Stromal cell of bone marrow (primary cell): Measurements from ENCODE around the gene IFNB1.

ENCODE experiments used
- DNase-seq: peaks from one replicate; pipeline ENCODE4 v3.0.0-alpha.2; 2012; ENCODE audit warnings: low read depth

Gene IFNB1

DNA sequence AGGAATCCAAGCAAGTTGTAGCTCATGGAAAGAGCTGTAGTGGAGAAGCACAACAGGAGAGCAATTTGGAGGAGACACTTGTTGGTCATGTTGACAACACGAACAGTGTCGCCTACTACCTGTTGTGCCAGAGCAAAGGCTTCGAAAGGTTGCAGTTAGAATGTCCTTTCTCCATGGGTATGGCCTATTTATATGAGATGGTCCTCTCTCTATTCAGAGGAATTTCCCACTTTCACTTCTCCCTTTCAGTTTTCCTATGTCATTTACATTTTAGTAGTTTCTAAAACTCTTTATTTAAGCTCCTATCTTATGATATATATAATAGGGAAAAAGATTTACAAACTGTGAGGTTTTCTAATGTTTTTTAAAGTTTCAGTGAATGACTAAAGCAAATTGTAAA is at the start of gene IFNB1:
TSS of gene IFNB1 (minus strand) at position 162 of the 400 bp plus-strand sequence. CDS start at position 89, 73 bp downstream.
- DNase-seq, result no peak

DNA sequence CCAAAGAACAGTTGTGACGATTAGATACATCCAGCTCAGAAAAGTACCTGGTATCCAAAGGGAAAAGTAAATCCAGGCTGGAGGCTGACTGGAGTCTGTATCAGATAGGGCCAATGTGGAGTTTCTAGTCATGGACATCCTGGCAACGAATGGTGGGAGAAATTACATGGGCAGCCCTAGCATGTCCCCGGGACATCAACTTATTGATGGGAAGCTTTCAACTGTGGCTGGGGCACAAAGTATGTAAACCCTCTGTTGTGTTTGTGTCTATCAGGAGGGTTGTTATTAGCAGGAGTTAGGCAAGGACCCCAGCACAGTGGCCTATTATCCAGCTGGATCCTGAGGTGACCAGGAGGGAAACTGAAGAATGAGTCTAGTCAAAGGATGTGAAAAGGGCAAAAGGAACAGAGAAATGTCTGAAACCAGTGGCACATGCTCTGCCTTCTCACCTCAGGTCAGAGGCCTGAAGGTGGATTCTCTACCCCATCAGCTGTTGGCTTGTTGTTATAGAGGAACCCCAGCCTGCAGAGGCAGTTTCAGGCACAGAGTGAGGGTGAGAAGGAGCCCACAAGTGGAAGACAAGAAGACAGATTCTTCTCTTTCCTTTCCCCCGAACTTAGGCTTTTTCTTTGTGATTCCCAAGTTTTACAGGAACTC is 44.0 kb upstream of the IFNB1 start:
- no peak for DNase-seq

DNA sequence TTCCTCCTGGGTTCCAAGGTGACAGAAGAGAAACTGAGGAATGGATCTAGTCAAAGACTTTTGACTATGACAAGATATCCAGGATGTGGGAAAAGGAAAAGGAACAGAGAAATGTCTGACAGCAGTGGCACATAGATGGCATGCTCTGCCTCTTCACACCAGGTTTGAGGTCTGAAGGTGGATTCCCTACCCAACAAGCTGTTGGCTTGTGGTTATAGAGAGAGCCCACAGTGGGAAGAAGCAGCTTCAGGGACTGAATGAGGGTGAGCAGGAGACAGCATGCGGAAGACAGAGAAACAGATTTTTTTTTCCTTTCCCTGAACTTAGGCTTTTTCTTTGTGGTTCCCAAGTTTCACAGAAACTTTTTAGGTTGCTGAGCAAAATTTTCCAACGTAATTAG is 43.3 kb upstream of the IFNB1 start:
- no peak for DNase-seq

DNA sequence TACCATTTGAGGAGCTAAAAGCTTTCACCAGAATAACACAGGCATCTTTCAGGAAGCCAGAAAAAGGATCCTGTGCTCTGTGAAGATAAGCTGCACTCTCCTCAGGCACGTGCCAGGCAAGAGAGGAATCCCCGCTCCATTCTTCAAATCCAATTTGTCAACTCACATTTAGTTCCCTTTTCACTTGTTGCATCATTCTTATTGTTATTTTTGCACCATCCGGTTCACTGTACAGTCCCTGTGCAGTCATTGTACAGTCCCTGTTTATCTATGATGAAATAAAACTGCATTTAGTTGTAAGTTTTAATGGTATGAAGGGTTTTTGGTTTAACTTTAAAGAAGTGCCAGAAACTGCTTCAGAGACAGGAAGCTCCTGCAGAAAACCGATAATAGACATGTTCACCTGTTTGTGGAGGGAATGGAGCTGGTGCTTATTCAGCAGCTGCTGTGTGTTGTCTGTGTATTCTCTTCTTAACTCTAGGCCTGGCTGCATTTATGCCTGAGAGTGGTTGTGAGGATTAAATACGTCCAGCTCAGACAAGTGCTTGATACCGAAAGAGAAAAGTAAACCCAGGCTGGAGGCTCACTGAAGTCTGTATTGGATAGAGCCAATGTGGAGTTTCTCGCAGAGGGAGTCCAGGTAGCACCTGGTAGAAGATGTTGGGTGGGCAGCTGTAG is 41.5 kb upstream of the IFNB1 start:
- DNase-seq, result no peak

DNA sequence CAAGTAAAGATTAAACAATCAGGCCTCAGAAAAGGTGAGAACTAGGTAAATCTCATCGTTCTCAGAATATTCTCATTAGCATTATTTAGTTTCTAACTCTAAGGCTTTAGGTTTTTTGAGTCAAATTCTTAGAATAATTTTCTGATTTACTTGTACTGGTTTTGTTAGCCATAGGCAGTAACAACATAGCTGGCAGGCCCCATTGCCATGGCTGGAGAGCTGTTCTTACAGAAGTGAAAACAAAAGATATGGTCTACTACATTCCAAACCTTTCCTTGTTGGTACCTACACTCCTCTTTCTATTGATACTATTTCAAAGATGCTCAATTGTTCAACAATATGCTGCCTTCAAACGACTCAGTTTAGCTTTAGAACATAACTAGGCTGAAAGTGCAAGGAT is 36.6 kb upstream of the IFNB1 start:
- DNase-seq, result no peak

DNA sequence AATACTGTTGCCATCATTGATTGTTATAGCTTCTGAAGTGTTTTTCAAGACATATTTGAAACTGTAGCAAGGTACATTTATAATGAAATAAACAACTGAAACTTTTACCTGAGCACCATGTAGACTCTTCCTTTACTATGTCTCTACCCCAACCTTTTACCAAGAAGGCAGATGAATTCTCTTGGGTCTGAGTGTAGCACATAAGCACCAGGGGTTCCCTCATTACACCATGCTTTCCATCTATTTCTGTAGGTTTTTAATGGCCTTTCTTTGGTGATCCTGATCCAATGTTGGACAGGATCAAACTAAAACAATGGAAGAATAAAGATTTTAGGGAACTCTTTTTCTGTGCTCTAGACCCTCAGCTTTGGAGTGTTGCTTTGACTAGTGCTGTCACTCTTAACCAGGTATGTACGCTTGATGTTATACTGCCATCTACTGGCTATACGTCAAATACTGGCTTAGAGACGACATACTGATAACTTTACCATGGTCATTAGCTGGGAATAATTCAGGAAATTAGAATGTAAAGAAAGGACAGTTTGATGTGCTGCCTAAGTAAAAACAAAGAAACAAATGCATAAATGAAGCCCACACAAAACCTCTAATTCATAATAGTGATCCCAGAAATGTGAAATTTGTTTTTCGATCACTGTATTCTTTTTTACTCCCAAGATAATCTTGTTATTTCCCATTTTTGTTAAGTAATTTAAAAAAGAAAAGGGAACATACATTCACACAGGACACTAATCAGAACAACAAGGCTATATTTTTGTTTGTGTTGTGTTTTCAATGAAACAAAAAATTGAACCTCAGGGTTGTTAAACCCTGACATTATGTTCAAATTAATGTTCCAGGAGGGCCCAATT is 33.2 kb upstream of the IFNB1 start:
- DNase-seq, result peak; percentile 59

DNA sequence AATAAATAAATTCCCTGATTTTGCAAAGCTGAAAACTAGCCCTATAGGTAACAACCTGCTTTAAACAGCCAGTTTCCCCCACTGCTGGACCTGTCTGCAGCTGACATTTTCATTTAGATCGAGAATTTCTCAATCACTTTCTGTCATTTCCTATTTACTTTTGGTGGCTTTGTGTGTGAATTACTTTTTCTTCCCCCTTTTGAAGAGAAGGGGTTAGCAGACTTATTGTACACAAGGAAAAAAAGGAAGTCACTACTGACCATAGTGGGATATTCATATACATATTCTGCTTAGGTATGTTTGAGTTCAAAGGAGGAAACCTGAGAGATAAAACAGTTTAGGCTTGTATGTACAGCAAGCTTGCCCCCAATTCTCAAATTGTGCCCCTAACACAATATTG is 27.0 kb upstream of the IFNB1 start:
- no peak for DNase-seq

DNA sequence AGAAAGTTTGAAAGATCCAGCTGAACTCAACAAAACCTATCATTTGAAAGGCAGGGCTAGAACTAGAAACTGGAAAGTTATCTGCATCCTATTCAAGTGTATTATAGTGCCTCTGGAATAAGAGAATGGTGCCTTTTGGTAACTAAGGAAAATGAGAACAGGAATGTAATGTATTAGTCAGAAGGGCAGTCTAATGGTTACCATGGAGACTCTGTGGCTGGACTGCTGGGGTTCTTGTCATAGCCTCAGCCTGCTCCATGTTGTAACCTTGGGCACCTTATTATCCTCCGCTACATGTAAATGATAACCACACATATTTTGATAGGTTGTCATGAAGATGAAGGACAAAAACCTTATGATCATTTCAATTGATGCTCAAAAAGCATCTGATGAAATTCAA is 24.6 kb upstream of the IFNB1 start:
- peak; percentile 23 for DNase-seq

DNA sequence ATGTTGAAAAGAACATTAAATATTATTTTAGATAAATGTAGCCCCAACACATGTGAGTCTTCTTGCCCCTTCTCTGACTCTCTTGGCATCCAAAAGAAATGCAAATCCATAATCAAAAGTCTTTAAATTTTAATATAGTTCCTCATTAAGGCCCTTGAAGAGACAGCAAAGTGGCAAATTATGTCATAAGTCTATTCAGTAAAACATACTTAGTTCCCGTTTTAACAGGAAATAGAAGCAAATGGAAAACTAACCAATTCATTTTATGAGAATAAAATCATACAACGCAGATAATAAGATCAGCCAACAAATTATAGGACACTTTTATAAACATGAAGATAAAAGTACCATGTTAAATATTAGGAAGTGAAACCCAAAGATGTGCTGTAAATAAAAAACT is 20.1 kb upstream of the IFNB1 start:
- DNase-seq, result no peak

DNA sequence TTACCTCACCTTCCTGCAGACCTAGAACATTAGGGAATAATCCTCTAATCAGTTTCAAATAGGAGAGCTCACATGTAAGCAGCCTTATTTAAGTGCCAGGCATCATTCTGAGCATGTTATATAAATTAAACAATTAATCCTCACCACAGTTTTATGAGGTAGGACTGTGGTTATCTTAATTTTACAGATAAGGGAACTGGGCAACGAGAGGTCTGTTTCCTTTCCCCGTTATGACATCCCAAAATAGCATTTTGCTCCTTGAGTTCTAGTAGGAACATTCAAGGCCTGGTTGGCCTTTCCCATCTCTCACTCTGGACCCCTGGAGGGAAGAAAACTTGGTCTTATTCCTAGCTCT is 19.1 kb upstream of the IFNB1 start:
- no peak for DNase-seq

DNA sequence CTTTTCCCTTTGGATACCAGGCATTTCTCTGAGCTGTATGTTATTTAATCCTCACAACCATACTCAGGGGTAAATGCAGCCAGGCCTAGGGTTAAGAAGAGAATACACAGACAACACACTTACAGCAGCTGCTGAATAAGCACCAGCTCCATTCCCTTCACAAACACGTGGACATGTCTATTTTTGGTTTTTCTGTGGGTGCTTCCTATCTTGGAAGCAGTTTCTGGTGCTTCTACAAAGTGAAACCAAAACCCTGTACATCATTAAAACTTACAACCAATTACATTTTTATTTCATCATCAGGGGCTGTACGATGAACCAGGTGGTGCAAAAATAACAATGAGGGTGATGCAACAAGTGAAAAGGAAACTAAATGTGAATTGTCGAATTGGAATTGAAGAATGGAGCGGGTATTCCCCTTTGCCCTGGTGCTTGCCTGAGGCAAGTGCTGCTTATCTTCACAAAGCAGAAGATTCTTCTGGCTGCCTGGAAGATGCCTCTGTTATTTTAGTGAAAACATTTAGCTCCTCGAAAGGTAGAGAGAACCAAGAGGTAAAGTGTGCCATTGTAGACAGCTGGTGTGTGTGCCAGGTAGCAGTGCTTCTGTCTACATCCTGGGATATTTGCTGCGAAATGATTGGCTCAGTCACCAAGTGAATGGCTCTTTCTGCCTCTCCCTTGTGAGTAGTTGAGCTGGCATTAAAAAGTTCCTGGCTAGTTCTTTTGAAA is 18.6 kb upstream of the IFNB1 start:
- peak; percentile 41 for DNase-seq

DNA sequence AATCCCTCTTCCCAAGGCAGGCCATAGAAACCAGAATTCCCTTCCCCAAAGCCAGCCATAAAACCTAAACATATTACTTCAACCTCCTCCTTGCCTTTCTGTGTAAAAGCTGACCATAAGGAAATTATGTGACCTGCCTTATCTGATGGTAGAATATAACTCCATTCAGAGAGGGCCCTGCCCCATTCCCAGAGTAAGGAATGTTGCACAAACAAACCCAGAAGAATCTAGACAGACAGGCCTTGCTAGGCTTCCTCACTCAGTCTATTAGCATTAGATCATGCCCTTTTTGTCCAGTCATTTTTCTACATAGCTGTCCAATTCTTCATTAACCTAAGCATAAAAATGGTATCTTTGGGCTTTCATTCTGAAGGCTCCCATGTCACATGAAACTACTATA is 17.8 kb upstream of the IFNB1 start:
- DNase-seq, result no peak

DNA sequence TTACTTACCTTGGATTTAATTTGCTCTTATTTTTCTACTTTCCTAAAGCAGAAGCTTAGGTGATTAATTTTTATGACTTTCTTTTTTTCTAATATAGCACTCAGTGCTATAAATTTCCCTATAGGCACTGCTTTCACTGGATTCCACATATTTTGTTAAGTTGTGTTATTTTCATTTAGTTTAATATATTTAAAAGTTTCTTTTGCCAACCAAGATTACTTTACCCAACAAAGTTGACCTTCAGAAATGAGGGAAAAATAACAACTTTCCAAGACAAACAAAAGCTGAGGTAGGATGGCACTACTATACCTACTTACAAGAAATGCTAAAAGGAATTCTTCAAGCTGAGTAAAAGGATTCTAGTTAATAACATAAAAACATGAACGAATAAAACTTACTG is 8.8 kb upstream of the IFNB1 start:
- no peak for DNase-seq

DNA sequence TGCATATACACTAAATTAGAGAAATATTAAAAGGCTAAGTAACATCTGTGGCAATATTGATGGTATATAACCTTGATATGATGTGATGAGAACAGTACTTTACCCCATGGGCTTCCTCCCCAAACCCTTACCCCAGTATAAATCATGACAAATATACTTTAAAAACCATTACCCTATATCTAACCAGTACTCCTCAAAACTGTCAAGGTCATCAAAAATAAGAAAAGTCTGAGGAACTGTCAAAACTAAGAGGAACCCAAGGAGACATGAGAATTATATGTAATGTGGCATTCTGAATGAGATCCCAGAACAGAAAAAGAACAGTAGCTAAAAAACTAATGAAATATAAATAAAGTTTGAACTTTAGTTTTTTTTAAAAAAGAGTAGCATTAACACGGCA is 7.3 kb upstream of the IFNB1 start:
- no peak for DNase-seq

DNA sequence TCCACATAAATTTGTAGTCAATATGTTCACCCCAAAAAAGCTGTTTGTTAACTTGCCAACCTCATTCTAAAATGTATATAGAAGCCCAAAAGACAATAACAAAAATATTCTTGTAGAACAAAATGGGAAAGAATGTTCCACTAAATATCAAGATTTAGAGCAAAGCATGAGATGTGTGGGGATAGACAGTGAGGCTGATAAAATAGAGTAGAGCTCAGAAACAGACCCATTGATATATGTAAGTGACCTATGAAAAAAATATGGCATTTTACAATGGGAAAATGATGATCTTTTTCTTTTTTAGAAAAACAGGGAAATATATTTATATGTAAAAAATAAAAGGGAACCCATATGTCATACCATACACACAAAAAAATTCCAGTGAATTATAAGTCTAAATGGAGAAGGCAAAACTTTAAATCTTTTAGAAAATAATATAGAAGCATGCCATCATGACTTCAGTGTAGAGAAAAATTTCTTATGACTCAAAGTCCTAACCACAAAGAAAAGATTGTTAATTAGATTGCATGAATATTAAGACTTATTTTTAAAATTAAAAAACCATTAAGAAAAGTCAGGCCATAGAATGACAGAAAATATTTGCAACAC is 6.6 kb upstream of the IFNB1 start:
- no peak for DNase-seq

DNA sequence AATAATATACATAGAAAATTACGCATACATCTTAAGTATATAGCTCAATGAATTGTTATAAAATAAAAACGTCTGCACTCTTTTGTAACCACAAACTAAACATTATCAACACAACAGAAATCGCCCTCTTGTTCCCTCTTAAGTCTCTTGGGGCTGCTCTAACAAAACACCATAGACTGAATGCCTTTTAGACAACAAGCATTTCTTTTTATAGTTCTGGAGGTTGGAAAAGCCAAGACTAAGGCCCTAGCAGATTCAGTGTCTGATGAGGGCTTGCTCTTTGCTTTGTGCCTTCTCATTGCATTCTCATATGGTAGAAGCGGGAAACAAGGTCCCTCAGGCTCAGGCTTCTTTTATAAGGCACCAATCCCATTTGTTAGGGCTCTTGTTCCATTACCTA is 4.9 kb upstream of the IFNB1 start:
- DNase-seq, result no peak

DNA sequence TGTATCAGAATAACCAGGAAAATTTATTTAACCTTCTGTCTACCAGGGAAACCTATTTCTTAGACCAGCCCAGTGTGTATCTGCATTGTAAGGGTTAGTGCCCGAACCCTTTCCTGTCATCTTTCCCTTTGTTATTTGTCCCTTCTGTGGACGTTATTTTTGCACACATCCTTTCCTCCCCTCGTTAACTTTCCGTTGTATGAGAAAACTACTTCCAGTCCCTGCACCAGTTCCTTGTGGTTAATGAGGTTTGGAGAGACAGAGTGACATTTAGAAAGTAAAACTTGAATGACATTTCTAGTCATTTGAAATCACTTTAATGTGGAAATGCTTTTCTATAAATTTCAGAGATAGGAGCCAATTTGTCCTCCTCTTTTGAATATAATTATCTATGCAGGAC is 4.3 kb upstream of the IFNB1 start:
- DNase-seq, result no peak

DNA sequence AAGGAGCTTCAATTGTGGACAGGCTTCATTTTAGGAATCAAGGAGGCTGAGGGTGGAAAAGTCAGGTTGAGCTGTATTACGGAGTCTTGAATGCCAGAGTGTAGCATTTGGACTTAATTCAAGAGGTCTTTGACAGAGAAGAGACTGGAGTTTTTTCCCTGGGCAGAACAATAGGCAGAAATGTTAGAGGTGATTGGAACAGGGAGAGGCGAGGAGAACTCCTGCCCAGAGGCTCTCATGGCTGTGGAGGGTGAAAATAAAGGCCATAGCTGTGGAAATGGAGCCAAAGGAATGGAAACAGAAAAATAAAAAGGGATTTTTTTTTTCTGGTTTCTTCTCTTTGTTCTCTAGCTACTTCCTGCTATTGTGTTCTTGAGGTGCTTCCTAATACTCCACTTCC is 3.7 kb upstream of the IFNB1 start:
- no peak for DNase-seq

DNA sequence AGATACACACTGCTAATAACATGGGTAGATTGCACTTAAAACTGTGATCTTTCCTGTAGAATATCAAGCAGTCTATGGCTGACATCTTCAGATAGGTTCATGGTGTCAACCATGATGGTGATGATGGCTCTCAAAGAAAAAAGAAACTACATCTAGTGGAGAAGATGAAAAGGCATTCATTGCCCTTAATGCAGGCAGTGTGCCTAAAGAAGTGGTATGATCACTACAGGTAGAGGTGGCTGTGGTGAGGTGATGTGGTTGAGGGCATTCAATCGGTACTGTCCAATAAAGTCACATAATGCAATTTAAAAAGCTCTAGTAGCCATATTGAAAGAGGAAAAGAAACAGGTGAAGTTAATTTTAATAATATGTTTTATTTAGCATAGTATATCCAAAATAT is 3.1 kb upstream of the IFNB1 start:
- no peak for DNase-seq

DNA sequence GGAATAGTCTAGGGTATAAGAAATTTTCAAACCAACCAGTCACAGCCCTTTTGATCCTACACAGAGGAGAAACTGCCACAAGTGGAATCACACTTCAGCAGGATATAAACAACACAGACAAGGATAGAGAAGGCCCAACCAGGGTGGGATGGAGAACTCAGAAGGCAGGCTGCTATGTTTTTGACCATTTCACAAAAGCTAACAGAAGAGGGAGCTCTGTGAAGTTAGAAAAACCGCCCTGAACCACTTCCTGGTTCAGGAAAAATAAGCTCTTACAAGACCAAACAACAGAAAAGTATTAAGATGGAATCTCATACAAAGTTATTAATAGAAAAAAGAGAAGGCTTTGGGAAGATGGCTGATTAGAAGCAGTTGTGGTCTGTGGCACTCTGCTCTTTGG is 960 bp upstream of the IFNB1 start:
- no peak for DNase-seq

DNA sequence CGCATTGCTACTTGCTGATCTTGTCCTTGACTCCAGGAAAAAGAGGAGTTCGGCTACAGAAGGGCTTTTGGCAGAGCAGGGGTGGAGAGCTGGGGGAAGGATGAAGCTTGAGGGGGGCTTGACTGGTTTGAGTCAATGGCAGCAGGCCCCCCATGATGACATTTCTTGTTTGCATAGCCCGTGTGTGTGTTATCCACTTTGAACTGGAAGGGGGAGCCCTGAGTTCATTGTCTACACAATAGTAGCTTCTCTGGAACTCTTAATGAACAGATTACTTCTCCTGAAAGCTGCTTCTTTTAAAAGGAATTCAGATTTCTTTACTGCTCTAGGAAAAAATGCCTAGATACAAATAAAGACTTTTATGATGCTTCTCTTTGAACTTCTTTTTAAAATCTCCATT is 2.3 kb downstream of the IFNB1 start:
- no peak for DNase-seq

DNA sequence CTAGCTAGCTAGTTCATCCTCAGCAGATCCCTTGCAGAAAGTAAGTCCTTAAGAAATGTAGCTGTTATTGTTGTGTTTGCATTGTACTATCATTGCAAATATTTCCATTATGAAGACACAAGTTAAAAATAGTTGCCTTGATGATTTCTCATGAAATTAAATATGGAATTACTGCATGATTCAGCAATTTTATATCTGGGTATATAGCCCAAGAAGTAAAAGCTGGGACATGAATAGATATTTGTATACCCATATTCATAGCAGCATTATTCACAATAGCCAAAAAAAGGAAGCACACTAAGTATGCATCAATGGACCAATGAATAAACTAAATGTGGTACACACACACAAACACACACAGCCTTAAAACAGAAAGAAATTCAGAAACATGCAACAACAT is 6.8 kb downstream of the IFNB1 start:
- DNase-seq, result no peak
